Measurements from ENCODE around the gene ZNF484.
"Not testable (repeated sequence)": the region's sequence is repeated elsewhere in the genome, so short reads cannot be mapped to it uniquely, and the experiment has no call there.

DNA sequence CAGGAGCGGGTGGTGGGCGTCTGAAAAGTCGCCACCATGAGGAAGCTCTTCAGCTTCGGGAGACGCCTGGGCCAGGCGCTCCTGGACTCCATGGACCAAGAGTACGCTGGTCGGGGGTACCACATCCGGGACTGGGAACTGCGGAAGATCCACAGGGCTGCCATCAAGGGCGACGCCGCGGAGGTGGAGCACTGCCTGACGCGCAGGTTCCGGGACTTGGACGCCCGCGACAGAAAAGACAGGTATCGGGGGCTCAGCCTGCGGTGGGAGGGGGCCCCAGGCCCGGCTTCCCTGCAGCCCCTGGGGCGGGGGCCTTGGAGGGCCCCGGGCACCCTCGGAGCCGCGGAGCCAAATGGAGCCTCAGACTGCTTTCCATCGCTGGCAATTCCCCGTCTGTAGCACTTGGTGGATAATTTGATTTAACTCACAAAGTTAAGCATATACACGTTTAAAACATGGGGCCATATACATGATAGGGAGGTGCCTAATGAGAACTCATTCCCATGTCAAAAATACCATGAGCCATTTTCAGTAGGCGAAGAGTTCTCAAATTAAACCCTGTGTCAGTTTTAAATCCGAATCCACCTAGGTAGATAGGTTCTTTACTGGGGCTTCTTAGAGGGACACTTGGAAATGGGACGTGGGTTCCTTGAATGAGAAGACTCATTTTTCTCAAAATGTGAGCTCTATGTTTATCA is 68.1 kb downstream of the ZNF484 start:
- TF ChIP-seq, protein P1, sequence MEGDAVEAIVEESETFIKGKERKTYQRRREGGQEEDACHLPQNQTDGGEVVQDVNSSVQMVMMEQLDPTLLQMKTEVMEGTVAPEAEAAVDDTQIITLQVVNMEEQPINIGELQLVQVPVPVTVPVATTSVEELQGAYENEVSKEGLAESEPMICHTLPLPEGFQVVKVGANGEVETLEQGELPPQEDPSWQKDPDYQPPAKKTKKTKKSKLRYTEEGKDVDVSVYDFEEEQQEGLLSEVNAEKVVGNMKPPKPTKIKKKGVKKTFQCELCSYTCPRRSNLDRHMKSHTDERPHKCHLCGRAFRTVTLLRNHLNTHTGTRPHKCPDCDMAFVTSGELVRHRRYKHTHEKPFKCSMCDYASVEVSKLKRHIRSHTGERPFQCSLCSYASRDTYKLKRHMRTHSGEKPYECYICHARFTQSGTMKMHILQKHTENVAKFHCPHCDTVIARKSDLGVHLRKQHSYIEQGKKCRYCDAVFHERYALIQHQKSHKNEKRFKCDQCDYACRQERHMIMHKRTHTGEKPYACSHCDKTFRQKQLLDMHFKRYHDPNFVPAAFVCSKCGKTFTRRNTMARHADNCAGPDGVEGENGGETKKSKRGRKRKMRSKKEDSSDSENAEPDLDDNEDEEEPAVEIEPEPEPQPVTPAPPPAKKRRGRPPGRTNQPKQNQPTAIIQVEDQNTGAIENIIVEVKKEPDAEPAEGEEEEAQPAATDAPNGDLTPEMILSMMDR (IDR thresholded peaks at IDR 0.05): not testable (repeated sequence)
- TF ChIP-seq POLR2A (IDR thresholded peaks at IDR 0.05): not testable (repeated sequence)
